Ramos (cell line): ENCODE results near the gene HDGFL2.
"Not testable (repeated sequence)": the region's sequence is repeated elsewhere in the genome, so short reads cannot be mapped to it uniquely, and the experiment has no call there.

Experiments used
- in situ Hi-C: fragments of 300-500 bp; cut with MboI; formaldehyde crosslinking; loops from one replicate; pipeline ENCODE4 v1.14.3; 2022; ENCODE audit warnings: low sequenced_read_pairs; ENCODE audit not compliant: unreplicated experiment

The HDGFL2 gene

GRCh38 chr19:4528843-4529242 is 56.7 kb downstream of the HDGFL2 start:
- in situ Hi-C loops, result loop anchor here (10.0 kb wide), 1 partner anchor 264 kb away; no protein-coding TSS in a partner anchor

GRCh38 chr19:4529924-4530522 is 57.9 kb downstream of the HDGFL2 start:
- in situ Hi-C loops, result loop anchor here (10.0 kb wide), 1 partner anchor 265 kb away; no protein-coding TSS in a partner anchor

- in situ Hi-C loops, result no loop called here
These were observed 59.6 kb downstream of the HDGFL2 start for GRCh38 chr19:4531562-4532165.

- in situ Hi-C loops, result no loop called here
These were observed 61.2 kb downstream of the HDGFL2 start for GRCh38 chr19:4533334-4533733.

GRCh38 chr19:4533835-4534424 is 61.8 kb downstream of the HDGFL2 start:
- in situ Hi-C loops, result no loop called here

- in situ Hi-C loops, result no loop called here
These were observed 63.0 kb downstream of the HDGFL2 start, which contains the start of gene PLIN5 for GRCh38 chr19:4534836-4535658. TSS of gene PLIN5 (minus strand) at chr19:4535224. CDS start at chr19:4534074, 1,150 bp downstream.

- in situ Hi-C loops, result no loop called here
These were observed 64.7 kb downstream of the HDGFL2 start for GRCh38 chr19:4536798-4537197.

- in situ Hi-C loops, result no loop called here
These were observed 66.0 kb downstream of the HDGFL2 start for GRCh38 chr19:4537953-4538600.

- in situ Hi-C loops, result no loop called here
These were observed 66.5 kb downstream of the HDGFL2 start for GRCh38 chr19:4538601-4538954.

- in situ Hi-C loops, result no loop called here
These were observed 67.1 kb downstream of the HDGFL2 start for GRCh38 chr19:4539169-4539692.

- in situ Hi-C loops, result no loop called here
These were observed 67.8 kb downstream of the HDGFL2 start, which contains the start of gene LRG1 for GRCh38 chr19:4539693-4540581. TSS of gene LRG1 (minus strand) at chr19:4540036. CDS start at chr19:4540013, 23 bp downstream.

GRCh38 chr19:4541114-4541805 is 69.2 kb downstream of the HDGFL2 start:
- in situ Hi-C loops, result no loop called here

- in situ Hi-C loops, result not testable (repeated sequence)
These were observed 69.7 kb downstream of the HDGFL2 start for GRCh38 chr19:4541806-4542145.

- in situ Hi-C loops, result no loop called here
These were observed 71.1 kb downstream of the HDGFL2 start for GRCh38 chr19:4542896-4543841.

- in situ Hi-C loops, result no loop called here
These were observed 71.9 kb downstream of the HDGFL2 start for GRCh38 chr19:4543842-4544647.

GRCh38 chr19:4547303-4548237 is 75.5 kb downstream of the HDGFL2 start:
- in situ Hi-C loops, result no loop called here
